DOHH2 (cell line): ENCODE results near the gene MSGN1.

Source experiments
- H3F3A ChIP-seq: fragments of 200-600 bp; sonication (generic), shearing (Covaris generic); 2 replicates; pipeline ENCODE4 v1.6.0; 2016; ENCODE audit warnings: antibody characterized with exemption, mild to moderate bottlenecking; ENCODE audit not compliant: control insufficient read depth, insufficient read depth
- H3K27ac ChIP-seq: fragments of 200-600 bp; sonication (generic); 2 replicates; pipeline ENCODE4 v1.5.1; 2014; ENCODE audit warnings: low read depth, mild to moderate bottlenecking, low read length, moderate library complexity
- H3K27me3 ChIP-seq: fragments of 200-600 bp; sonication (generic); 2 replicates; pipeline ENCODE4 v1.6.1; 2014; ENCODE audit warnings: mild to moderate bottlenecking, low read length, mixed read lengths; ENCODE audit not compliant: control insufficient read depth
- H3K36me3 ChIP-seq: fragments of 200-600 bp; sonication (generic); 2 replicates; pipeline ENCODE4 v1.6.1; 2014; ENCODE audit warnings: mild to moderate bottlenecking, low read length, moderate library complexity, mixed read lengths; ENCODE audit not compliant: control insufficient read depth
- H3K4me1 ChIP-seq: fragments of 200-600 bp; sonication (generic); 2 replicates; pipeline ENCODE4 v1.6.1; 2014; ENCODE audit warnings: mild to moderate bottlenecking, low read length, mixed read lengths; ENCODE audit not compliant: control insufficient read depth
- H3K4me2 ChIP-seq: fragments of 200-600 bp; sonication (generic); 2 replicates; pipeline ENCODE4 v1.6.0; 2014; ENCODE audit warnings: mild to moderate bottlenecking, low read length, moderate library complexity
- H3K4me3 ChIP-seq: fragments of 200-600 bp; sonication (generic); 2 replicates; pipeline ENCODE4 v1.5.1; 2014; ENCODE audit warnings: mild to moderate bottlenecking, low read length, mixed read lengths
- H3K79me2 ChIP-seq: fragments of 200-600 bp; sonication (generic); 2 replicates; pipeline ENCODE4 v1.6.1; 2014; ENCODE audit warnings: mild to moderate bottlenecking, low read length, mixed read lengths; ENCODE audit not compliant: control insufficient read depth
- H3K9me2 ChIP-seq: fragments of 200-600 bp; sonication (generic); replicated peaks from 2 replicates; pipeline ENCODE4 v1.6.1; 2014; ENCODE audit warnings: mild to moderate bottlenecking, low read length, mixed read lengths; ENCODE audit not compliant: control insufficient read depth
- H3K9me3 ChIP-seq: fragments of 200-600 bp; sonication (generic); 2 replicates; pipeline ENCODE4 v1.6.1; 2014; ENCODE audit warnings: antibody characterized with exemption, low read length, mixed read lengths; ENCODE audit not compliant: control insufficient read depth, insufficient read depth
- H4K20me1 ChIP-seq: fragments of 200-600 bp; sonication (generic); 2 replicates; pipeline ENCODE4 v1.6.0; 2014; ENCODE audit warnings: low read depth, mild to moderate bottlenecking, antibody characterized with exemption, low read length, moderate library complexity; ENCODE audit not compliant: control insufficient read depth, insufficient read depth
- CTCF ChIP-seq: fragments of 200-600 bp; sonication (generic); IDR thresholded peaks from one replicate; pipeline ENCODE4 v1.5.1; 2014; ENCODE audit warnings: antibody characterized with exemption, mild to moderate bottlenecking, low read depth, low read length; ENCODE audit not compliant: poor library complexity, severe bottlenecking
- EZH2phosphoT487 ChIP-seq: fragments of 200-600 bp; sonication (generic); IDR thresholded peaks from 2 replicates; pipeline ENCODE4 v1.6.1; 2017; ENCODE audit warnings: borderline replicate concordance, mild to moderate bottlenecking, antibody characterized with exemption, low read length, moderate library complexity, mixed read lengths

MSGN1 gene

GRCh38 chr2:17793803-17794354 lies 22.4 kb upstream of the MSGN1 start:
- Histone ChIP-seq H3K9me3 (no peaks in the 10 kb centered on the region), H3K27me3 (peaks cover 10% of the 10 kb centered on the region; the same call in 1 of the 2 replicates), H4K20me1 (no peaks in the 10 kb centered on the region), H3K9me2 (no peaks in the 10 kb centered on the region), H3K4me1 (no peaks in the 10 kb centered on the region), H3K4me2 (no peak overlapping the region), H3K79me2 (no peaks in the 10 kb centered on the region), H3K27ac (no peak overlapping the region), H3K36me3 (no peaks in the 10 kb centered on the region), H3F3A (no peaks in the 10 kb centered on the region), H3K4me3 (no peak overlapping the region)
- no peak for TF ChIP-seq EZH2phosphoT487
- TF ChIP-seq CTCF = no peak

- Histone ChIP-seq H3K27me3 (peaks cover 10% of the 10 kb centered on the region; the same call in 1 of the 2 replicates), H3K27ac (no peak overlapping the region), H3K4me3 (no peak overlapping the region), H3K9me2 (no peaks in the 10 kb centered on the region), H3K79me2 (no peaks in the 10 kb centered on the region), H3F3A (no peaks in the 10 kb centered on the region), H3K9me3 (no peaks in the 10 kb centered on the region), H4K20me1 (no peaks in the 10 kb centered on the region), H3K4me2 (no peak overlapping the region), H3K36me3 (no peaks in the 10 kb centered on the region), H3K4me1 (no peaks in the 10 kb centered on the region)
- TF ChIP-seq CTCF (no peak), EZH2phosphoT487 (no peak)
Observed at GRCh38 chr2:17795309-17795708, 21.0 kb upstream of the MSGN1 start.

GRCh38 chr2:17798338-17798737 lies 17.9 kb upstream of the MSGN1 start:
- TF ChIP-seq EZH2phosphoT487 (no peak), CTCF (no peak)
- Histone ChIP-seq H3K36me3 (no peaks in the 10 kb centered on the region), H3K4me1 (peaks cover 3% of the 10 kb centered on the region), H4K20me1 (no peaks in the 10 kb centered on the region), H3K4me2 (no peak overlapping the region), H3K4me3 (no peak overlapping the region), H3K27ac (no peak overlapping the region), H3K9me2 (no peaks in the 10 kb centered on the region), H3F3A (no peaks in the 10 kb centered on the region), H3K79me2 (no peaks in the 10 kb centered on the region), H3K27me3 (peaks cover 2% of the 10 kb centered on the region; the same call in 1 of the 2 replicates), H3K9me3 (no peaks in the 10 kb centered on the region)
